ENCODE data around the gene SLC35B2.

SLC35B2 gene

DNA sequence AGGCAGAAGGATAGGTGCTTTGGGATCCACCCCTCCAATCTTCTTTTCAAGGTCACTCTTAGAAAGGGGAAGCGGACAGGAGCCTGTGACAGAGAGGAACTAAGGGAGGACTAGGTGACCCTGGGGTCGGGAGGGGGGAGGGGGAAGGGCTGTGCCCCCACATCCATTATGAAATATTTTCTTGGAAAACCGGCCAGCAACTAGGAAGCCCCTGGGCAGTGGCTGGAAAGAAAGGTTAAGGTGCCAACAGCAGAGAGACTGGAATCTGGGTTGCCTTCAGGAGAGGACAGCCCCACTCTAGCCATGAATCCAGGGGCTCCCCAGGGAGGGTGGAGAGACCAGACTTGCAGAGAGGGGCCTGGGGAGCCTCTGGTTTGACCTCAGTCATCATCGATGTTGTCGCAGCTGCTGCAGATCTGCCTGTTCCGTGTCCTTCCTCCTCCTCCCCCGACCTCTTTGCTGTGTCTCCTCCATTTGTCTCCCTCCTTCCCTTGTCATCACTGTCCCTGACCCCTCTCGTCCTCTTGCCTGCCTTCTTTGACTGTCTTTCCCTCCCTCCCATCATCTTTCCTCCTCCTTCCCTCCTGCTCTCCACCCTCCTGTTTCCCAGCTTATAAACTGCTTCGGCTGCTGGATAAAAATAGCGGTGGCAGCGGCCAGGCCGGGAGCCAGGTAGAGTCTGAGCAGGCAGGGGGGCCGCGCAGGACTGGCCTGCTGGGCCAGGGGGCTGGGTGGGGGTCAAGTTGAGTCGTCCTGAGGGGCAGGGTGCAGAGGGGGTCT is 30.8 kb downstream of the SLC35B2 start:
- no peak for DNase-seq (ENCODE audit: insufficient read length, low spot score)
- no peak for FAIRE-seq
- TF ChIP-seq, protein P1, sequence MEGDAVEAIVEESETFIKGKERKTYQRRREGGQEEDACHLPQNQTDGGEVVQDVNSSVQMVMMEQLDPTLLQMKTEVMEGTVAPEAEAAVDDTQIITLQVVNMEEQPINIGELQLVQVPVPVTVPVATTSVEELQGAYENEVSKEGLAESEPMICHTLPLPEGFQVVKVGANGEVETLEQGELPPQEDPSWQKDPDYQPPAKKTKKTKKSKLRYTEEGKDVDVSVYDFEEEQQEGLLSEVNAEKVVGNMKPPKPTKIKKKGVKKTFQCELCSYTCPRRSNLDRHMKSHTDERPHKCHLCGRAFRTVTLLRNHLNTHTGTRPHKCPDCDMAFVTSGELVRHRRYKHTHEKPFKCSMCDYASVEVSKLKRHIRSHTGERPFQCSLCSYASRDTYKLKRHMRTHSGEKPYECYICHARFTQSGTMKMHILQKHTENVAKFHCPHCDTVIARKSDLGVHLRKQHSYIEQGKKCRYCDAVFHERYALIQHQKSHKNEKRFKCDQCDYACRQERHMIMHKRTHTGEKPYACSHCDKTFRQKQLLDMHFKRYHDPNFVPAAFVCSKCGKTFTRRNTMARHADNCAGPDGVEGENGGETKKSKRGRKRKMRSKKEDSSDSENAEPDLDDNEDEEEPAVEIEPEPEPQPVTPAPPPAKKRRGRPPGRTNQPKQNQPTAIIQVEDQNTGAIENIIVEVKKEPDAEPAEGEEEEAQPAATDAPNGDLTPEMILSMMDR (IDR thresholded peaks at IDR 0.05; ENCODE audit: insufficient read depth, missing control alignments) = no peak

DNA sequence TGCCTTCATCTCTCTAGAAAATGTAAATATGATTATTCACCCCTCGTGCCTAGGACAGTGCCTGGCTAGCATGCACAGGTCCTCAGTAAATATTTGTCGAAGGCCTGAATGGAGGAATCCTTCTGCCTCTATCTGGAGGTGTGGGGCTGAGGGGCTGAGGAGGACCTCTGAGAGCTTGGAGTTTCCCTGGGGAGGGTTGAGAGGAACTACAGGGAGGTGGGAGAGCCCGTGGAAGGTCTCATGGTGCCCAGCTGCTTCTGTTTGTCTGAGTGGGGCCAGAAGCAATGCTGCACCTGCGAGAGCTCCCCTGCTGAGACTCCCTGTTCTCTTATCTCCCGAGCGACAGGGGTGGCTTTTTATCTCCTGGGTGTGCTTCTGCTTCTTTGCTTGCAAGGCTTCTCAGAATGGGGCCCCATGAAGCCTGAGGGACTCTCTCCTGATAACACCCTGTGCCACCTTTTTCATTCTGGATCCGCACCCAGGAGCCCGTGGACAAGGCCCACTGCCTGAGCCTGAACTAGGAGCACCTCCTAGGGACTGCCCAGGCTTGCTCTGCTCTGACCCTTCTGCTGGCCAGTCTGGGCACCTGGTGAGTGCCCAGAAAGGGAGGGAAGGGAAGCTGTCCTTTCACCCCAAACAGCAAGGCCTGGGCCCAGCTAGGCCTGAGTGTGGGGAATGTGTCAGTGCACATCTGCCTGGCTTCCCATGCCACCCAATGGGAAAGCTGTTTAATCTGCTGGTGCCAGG is 31.6 kb downstream of the SLC35B2 start:
- no peak for FAIRE-seq
- no peak for DNase-seq (ENCODE audit: insufficient read length, low spot score)
- TF ChIP-seq, protein P1 (IDR thresholded peaks at IDR 0.05; ENCODE audit: insufficient read depth, missing control alignments) = no peak

DNA sequence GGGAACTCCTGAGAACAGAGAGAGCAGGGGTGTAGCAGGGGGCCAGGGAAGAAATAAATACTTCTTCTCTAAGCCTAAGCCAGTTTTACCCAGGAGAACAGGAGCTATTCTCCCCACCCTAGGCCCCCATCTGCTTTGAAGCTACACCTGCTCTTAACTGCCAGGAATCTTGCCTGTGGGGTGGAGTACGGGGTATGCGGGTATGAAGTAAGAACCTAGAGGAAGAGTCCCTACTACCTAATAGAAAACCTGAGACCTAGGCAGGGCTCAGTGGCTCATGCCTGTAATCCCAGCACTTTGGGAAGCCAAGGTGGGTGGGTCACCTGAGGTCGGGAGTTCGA is 32.4 kb downstream of the SLC35B2 start:
- no peak for FAIRE-seq
- no peak for DNase-seq (ENCODE audit: insufficient read length, low spot score)
- TF ChIP-seq, protein P1 (IDR thresholded peaks at IDR 0.05; ENCODE audit: insufficient read depth, missing control alignments) = no peak

DNA sequence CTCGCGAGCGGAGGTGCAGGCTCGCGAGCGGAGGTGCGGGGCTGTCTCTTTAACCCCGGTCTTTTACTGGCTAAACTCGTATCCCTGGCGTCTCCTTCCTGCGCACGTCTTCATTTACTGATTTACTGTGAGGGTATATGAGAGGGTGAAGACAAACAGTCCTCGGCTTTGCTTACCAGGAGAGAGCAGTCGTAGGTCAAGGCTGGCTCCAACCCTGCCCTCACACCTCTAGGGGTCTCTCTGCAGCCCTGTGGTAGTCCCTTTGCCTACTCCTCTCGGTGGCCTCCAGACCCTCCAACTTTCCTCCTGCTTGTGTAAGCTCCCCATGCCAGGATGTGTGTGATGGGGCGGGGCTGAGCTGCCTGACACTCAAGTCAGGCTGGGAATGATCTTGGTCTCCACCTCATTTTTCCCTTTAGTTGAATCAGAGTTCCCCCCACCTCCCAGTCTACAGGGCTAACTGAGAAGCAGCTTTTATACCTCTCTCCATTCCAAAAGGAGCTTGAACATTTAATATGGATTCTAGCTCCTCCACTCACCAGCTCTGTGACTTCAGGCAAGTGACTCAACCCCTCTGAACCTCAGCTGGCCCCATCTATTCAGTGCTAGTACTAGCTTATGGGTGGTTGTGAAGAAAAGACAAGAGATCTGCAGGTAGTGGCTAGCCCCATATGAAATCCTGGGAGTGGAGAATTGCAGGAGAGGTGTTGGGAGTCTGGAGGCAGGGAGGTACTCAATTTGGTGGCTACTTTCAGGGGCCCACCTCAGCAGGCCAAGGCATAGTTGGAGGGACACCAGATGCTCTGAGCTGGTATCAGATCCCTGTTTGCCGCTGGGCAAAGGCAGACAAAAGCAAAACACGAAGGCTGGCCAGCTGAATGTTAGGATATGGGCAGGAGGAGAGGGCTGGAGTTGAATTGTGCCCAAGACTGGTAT is 33.0 kb downstream of the SLC35B2 start:
- FAIRE-seq (no peak), DNase-seq (ENCODE audit: insufficient read length, low spot score) (no peak)
- TF ChIP-seq, protein P1 (IDR thresholded peaks at IDR 0.05; ENCODE audit: insufficient read depth, missing control alignments) = no peak

DNA sequence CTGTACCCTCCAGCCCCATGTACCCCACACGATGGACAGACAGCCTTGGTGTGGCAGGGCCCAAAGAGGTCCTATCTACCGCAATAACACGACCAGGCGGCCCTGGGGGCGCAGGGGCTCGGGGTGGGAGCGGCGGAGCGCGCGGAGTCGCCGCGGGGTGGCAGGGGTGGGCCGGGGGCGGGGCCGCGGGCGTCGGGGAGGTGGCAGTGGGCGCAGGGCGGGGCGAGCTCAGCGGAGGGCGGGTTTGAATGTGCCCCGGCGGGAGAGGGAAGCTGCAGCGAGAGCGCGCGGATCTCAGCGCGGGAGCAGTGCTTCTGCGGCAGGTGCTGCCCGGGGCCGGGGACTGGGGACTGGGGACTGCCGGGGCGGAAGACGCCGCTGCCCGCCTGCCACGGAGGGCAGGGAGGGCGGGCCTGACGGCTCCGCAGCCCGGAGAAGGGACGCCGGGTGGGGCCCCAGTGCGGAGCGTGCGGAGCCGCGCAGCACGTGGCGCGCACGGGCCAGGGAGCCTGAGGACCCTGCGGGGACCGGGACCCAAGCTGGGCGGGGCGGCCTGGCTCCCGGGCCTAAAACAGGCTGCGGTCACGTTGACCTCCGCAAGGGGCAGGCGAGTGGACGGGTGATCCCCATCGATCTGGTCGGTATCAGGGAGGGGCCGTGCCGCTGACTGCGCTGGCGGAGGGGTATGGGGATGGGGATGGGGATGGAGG is 33.9 kb downstream of the SLC35B2 start, which contains the start of gene SLC29A1:
Gene SLC29A1 (plus strand): TSS at position 277 of the 710 bp plus-strand sequence. CDS start 3,719 bp downstream, outside the sequence.
- TF ChIP-seq, protein P1 (IDR thresholded peaks at IDR 0.05; ENCODE audit: insufficient read depth, missing control alignments) = no peak
- no peak for FAIRE-seq
- peak; percentile 99 for DNase-seq (ENCODE audit: insufficient read length, low spot score)

DNA sequence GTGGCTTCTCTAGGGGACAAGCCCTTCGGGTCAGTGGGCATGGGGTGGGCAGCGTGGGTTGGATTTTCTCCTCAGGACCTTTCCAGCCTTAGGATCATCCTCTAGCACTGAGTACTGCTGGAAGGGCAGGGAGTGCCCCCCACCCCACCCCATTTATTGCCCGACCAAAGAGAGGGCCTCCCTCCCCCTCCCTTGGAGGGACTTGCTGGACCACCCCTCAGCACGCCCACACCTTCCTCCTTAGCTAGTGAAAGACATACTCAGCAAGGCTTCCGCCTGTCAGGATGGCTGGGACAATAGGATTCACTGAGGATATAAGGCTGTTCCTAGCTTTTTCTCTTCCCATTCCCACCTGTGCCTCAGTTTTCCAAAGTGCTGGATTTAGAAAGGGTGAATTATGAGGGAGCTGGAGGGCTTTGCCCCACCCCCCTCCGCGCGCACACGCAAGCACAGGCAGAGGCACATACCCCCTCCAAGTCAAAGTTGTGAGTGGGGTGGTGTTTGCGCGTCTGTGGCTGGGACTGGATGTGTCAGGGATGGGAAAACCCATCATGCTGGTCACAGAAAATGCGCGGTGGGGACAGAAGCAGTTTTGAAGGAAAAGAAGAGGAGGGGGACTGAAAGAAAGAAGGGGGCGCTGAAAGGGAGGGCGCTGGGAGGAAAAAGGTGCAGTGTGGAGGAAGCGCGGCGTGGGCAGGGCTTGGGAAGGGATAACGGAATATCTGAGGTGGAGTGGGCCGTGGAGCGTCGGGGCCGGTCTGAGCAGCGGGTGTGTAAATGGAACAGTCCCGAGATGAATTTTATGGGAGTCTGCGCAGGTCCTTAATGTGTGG is 34.6 kb downstream of the SLC35B2 start:
- FAIRE-seq (no peak), DNase-seq (ENCODE audit: insufficient read length, low spot score) (no peak)
- TF ChIP-seq, protein P1 (IDR thresholded peaks at IDR 0.05; ENCODE audit: insufficient read depth, missing control alignments) = no peak
